Eye (tissue), 1 donor: ENCODE measurements around the gene TIMM17B.
A peak's percentile ranks its signal among the peaks of the same experiment; 100 is the strongest.

Experiments used
- DNase-seq: peaks from one replicate; pipeline ENCODE4 v3.0.0-alpha.2; 2015

TIMM17B gene

GRCh38 chrX:48897625-48898306 lies at the start of gene TIMM17B, which contains the start of gene PQBP1:
Gene TIMM17B (minus strand): TSS chrX:48897768. CDS start chrX:48897749, 19 bp downstream.
Gene PQBP1 (plus strand): TSS chrX:48897930. CDS start chrX:48898510, 580 bp downstream.
- peak; percentile 95 for DNase-seq

GRCh38 chrX:48945517-48946348 lies 48.2 kb upstream of the TIMM17B start:
- DNase-seq = peak; percentile 59

- no peak for DNase-seq
Observed at GRCh38 chrX:48942895-48943294, 45.3 kb upstream of the TIMM17B start.

GRCh38 chrX:48940404-48940955 lies 42.9 kb upstream of the TIMM17B start:
- no peak for DNase-seq

- no peak for DNase-seq
Observed at GRCh38 chrX:48939524-48940228, 42.1 kb upstream of the TIMM17B start.

- DNase-seq = no peak
Observed at GRCh38 chrX:48938721-48939425, 41.3 kb upstream of the TIMM17B start.

GRCh38 chrX:48937054-48937907 lies 39.7 kb upstream of the TIMM17B start:
- DNase-seq = peak; percentile 2

GRCh38 chrX:48936429-48937053 lies 39.0 kb upstream of the TIMM17B start:
- no peak for DNase-seq

GRCh38 chrX:48935301-48935670 lies 37.7 kb upstream of the TIMM17B start:
- DNase-seq = no peak

GRCh38 chrX:48934581-48935300 lies 37.2 kb upstream of the TIMM17B start:
- DNase-seq = no peak

GRCh38 chrX:48933757-48934156 lies 36.2 kb upstream of the TIMM17B start:
- DNase-seq = no peak

- no peak for DNase-seq
Observed at GRCh38 chrX:48927736-48928382, 30.3 kb upstream of the TIMM17B start.

- DNase-seq = no peak
Observed at GRCh38 chrX:48927123-48927522, 29.6 kb upstream of the TIMM17B start.

- no peak for DNase-seq
Observed at GRCh38 chrX:48924270-48924669, 26.7 kb upstream of the TIMM17B start.

- DNase-seq = no peak
Observed at GRCh38 chrX:48923771-48924170, 26.2 kb upstream of the TIMM17B start.

- no peak for DNase-seq
Observed at GRCh38 chrX:48920718-48921104, 23.1 kb upstream of the TIMM17B start.

- DNase-seq = peak; percentile 11
Observed at GRCh38 chrX:48919947-48920717, 22.6 kb upstream of the TIMM17B start.

GRCh38 chrX:48919360-48919841 lies 21.8 kb upstream of the TIMM17B start:
- DNase-seq = no peak
